Gastroesophageal sphincter (tissue), 4 donors: Measurements from ENCODE around the gene CPA2. TPM values are rescaled to one million over a fixed set of nuclear protein-coding genes. Genes with fewer than 3 reads are reported as not detected.

Source experiments
- ATAC-seq: fragments of 150-250 bp; one replicate; pipeline ENCODE4 v1.9.1; 2016; ENCODE audit warnings: mild to moderate bottlenecking, moderate library complexity
- H3K27ac ChIP-seq, 4 donors: fragments of 200-600 bp; sonication (generic) in 3 of 4; 1 replicate in 3 of 4; 2 replicates in 1 of 4; pipeline ENCODE4 v1.5.1; 2016 to 2019
- H3K27me3 ChIP-seq: fragments of 200-600 bp; sonication (generic); one replicate; pipeline ENCODE4 v1.5.1; 2019
- H3K36me3 ChIP-seq, 2 donors: fragments of 200-600 bp; sonication (generic); one replicate each; pipeline ENCODE4 v1.5.1; 2019; ENCODE audit warnings: control low read depth in 1 of 2
- H3K4me1 ChIP-seq, 3 donors: fragments of 200-600 bp; sonication (generic); 1 replicate in 2 of 3; 2 replicates in 1 of 3; pipeline ENCODE4 v1.5.1; 2016 to 2019; ENCODE audit warnings: control low read depth in 2 of 3
- H3K4me3 ChIP-seq, 2 donors: fragments of 200-600 bp; sonication (generic); one replicate each; pipeline ENCODE4 v1.5.1; 2019; ENCODE audit warnings: mild to moderate bottlenecking in 1 of 2, moderate library complexity in 1 of 2
- H3K9me3 ChIP-seq, 3 donors: fragments of 200-600 bp; sonication (generic); one replicate each; pipeline ENCODE4 v1.5.1; 2017 to 2019; ENCODE audit warnings: control low read depth in 2 of 3
- CTCF ChIP-seq, 4 experiments: fragments of 200-600 bp in 2 of 4; fragments of 450-650 bp in 2 of 4; sonication (generic) in 1 of 4; IDR thresholded peaks; one replicate each; pipeline ENCODE4 v1.5.1; 2017 to 2019; ENCODE audit warnings: antibody characterized with exemption in 4 of 4, mild to moderate bottlenecking in 2 of 4, moderate library complexity in 2 of 4
- EP300 ChIP-seq: sonication (generic); formaldehyde crosslinking; IDR thresholded peaks from one replicate; pipeline ENCODE4 v1.6.1; 2017; ENCODE audit warnings: antibody characterized with exemption, mild to moderate bottlenecking
- POLR2A ChIP-seq, 2 donors: fragments of 450-650 bp; IDR thresholded peaks; one replicate each; pipeline ENCODE4 v1.6.1; 2017; ENCODE audit warnings: antibody characterized with exemption in 2 of 2, mild to moderate bottlenecking in 2 of 2, moderate library complexity in 1 of 2
- POLR2AphosphoS5 ChIP-seq: sonication (generic); formaldehyde crosslinking; IDR thresholded peaks from one replicate; pipeline ENCODE4 v1.6.1; 2017; ENCODE audit warnings: antibody characterized with exemption
- WGBS, 2 donors: methylation state at CpG; one replicate each; pipeline ENCODE4 v1.1.5; 2018; ENCODE audit warnings: low coverage in 1 of 2; 5-methylcytosine and 5-hydroxymethylcytosine counted together
- total RNA-seq, 4 donors: library from RNA; depleted of rRNA; stranded (reverse); fragments of >200 nt; gene quantifications; one replicate each; pipeline ENCODE4 v1.1.0, GENCODE V29; 2016

The CPA2 gene
- total RNA-seq, 4 donors from 2014 or later: not detected

DNA sequence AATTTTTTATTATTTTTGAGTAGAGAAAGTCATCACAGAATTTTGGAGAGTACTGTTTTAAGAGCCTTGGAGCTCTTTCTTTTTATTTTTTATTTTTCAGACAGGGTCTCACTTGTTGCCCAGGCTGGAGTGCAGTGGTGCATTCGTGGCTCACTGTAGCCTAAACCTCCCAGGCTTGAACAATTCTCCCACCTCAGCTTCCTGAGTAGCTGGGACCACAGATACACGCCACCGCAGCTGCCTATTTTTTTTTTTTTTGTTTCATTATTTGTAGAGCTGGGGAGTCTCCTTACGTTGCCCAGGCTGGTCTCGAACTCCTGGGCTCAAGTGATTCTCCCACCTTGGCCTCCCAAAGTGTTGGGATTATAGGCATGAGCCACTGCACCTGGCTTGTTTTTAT, 36.9 kb downstream of the CPA2 start:
- Histone ChIP-seq H3K27ac (no peak overlapping the region), H3K4me3 (no peak overlapping the region), H3K4me1 (no peaks in the 10 kb centered on the region), H3K9me3 (no peaks in the 10 kb centered on the region), H3K27me3 (no peaks in the 10 kb centered on the region), H3K36me3 (no peaks in the 10 kb centered on the region)
- TF ChIP-seq CTCF (IDR thresholded peaks at IDR 0.05) (no peak), EP300 (no peak), POLR2AphosphoS5 (no peak), POLR2A (IDR thresholded peaks at IDR 0.05) (no peak)
- no peak for ATAC-seq
- WGBS, 2 donors: 64 to 100% methylated on average over 2 to 5 of the region's 5 CpGs

GRCh38 chr7:130303982-130304381, 37.3 kb downstream of the CPA2 start:
- H3K9me3 ChIP-seq: no peaks in the 10 kb centered on the region
- no peak overlapping the region for H3K4me3 ChIP-seq
- no peak for TF ChIP-seq POLR2A (IDR thresholded peaks at IDR 0.05)
- TF ChIP-seq EP300: no peak
- TF ChIP-seq POLR2AphosphoS5: no peak
- TF ChIP-seq CTCF (IDR thresholded peaks at IDR 0.05): no peak
- H3K4me1 ChIP-seq: no peaks in the 10 kb centered on the region
- no peaks in the 10 kb centered on the region for H3K27me3 ChIP-seq
- no peak for ATAC-seq
- WGBS, 2 donors: 91 to 98% methylated on average over 3 to 4 of the region's 5 CpGs
- no peaks in the 10 kb centered on the region for H3K36me3 ChIP-seq
- H3K27ac ChIP-seq: no peak overlapping the region

DNA sequence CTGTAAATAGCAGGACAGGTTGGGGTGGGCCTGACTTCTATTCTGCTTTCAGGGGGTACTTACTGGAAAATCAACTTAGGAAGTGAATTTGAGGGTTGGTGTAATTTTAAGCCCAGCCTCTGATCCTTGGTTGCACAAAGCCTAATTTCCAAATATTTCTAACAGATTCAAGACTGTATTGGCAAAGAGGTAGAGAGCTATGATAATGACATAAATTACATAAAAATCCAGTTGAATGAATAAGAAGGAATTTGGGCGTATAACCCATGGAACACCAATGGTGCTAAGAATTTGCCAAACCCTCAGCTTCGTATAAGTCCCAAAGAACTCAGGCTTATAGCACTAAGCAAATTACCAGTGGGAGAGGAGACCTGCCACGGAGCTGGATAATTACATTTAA, 38.2 kb downstream of the CPA2 start:
- no peak for ATAC-seq
- H3K36me3 ChIP-seq: no peaks in the 10 kb centered on the region
- H3K27ac ChIP-seq: no peak overlapping the region
- H3K4me3 ChIP-seq: no peak overlapping the region
- H3K4me1 ChIP-seq: no peaks in the 10 kb centered on the region
- no peaks in the 10 kb centered on the region for H3K27me3 ChIP-seq
- WGBS, 2 donors: 87 to 90% methylated on average over 3 of the region's 3 CpGs
- no peaks in the 10 kb centered on the region for H3K9me3 ChIP-seq
- TF ChIP-seq POLR2A (IDR thresholded peaks at IDR 0.05): no peak
- TF ChIP-seq POLR2AphosphoS5: no peak
- no peak for TF ChIP-seq CTCF (IDR thresholded peaks at IDR 0.05)
- TF ChIP-seq EP300: no peak

- H3K36me3 ChIP-seq: no peaks in the 10 kb centered on the region
- H3K9me3 ChIP-seq: no peaks in the 10 kb centered on the region
- H3K27me3 ChIP-seq: no peaks in the 10 kb centered on the region
- ATAC-seq: no peak
- H3K4me3 ChIP-seq: no peak overlapping the region
- WGBS, 2 donors: 71 to 86% methylated on average over 7 to 12 of the region's 21 CpGs
- no peaks in the 10 kb centered on the region for H3K4me1 ChIP-seq
- no peak overlapping the region for H3K27ac ChIP-seq
- no peak for TF ChIP-seq POLR2AphosphoS5
- TF ChIP-seq CTCF (IDR thresholded peaks at IDR 0.05): no peak
- TF ChIP-seq POLR2A (IDR thresholded peaks at IDR 0.05): no peak
- no peak for TF ChIP-seq EP300
Measured at GRCh38 chr7:130305433-130306042, 38.9 kb downstream of the CPA2 start.

DNA sequence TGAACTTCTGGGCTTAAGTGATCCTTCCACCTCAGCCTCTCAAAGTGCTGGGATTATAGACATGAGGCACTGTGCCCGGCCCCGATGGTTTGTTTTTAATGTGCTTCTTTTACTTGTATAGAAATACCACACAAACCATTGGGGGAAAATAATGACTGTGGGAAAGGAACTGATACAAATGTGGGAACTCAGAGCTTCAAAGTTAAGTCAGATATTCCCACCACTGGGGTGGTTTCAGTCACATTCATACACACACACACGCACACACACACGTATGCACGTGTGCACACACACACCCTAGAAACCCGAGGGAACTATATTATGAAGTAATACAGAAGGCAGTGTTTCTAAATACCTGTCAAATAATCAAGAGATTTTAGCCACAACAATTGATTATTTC, 43.3 kb downstream of the CPA2 start:
- Histone ChIP-seq H3K27ac (no peak overlapping the region), H3K4me3 (no peak overlapping the region), H3K4me1 (no peaks in the 10 kb centered on the region), H3K27me3 (no peaks in the 10 kb centered on the region), H3K36me3 (no peaks in the 10 kb centered on the region), H3K9me3 (no peaks in the 10 kb centered on the region)
- ATAC-seq: no peak
- TF ChIP-seq POLR2A (IDR thresholded peaks at IDR 0.05): no peak
- no peak for TF ChIP-seq POLR2AphosphoS5
- no peak for TF ChIP-seq EP300
- TF ChIP-seq CTCF (IDR thresholded peaks at IDR 0.05): no peak
- 75% methylated on average over 6 of the region's 6 CpGs for WGBS, 2 donors
